ENCODE measurements around the gene PPP6R3. TPM values are rescaled to one million over a fixed set of nuclear protein-coding genes. Genes with fewer than 3 reads are reported as not detected.
"Not testable (repeated sequence)": the region's sequence is repeated elsewhere in the genome, so short reads cannot be mapped to it uniquely, and the experiment has no call there.

The PPP6R3 gene
- total RNA-seq, 2 donors from 2014 or later = 118 to 136 TPM

DNA sequence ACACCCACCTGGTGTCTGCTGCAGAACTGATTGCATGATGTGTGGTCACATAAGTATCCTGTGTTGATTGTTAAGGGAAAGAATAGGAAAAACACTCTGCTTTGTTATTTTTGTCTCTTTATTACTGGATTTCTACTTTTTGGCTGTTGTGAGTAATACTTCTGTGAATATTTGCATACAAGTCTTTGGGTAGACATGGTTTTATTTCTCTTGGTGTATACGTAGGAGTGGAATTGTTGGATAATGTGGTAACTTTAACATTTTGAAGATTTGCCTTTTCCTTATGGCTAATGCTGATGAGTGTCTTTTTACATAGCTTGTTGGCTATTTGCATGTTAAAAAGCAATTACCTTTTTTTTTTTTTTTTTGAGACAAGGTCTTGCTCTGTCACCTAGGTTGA is 13.1 kb downstream of the PPP6R3 start:
- no peaks in the 10 kb centered on the region for H3K27me3 ChIP-seq (ENCODE audit: control insufficient read depth, insufficient read depth, low read length, poor library complexity, severe bottlenecking)
- peaks cover 41% of the 10 kb centered on the region for H3K9me3 ChIP-seq (ENCODE audit: control insufficient read depth, low read length)
- Mint-ChIP-seq H3K4me1 (peaks cover 24% of the 10 kb centered on the region), H3K27me3 (ENCODE audit: insufficient read depth) (no peaks in the 10 kb centered on the region), H3K36me3 (ENCODE audit: low read depth) (peaks cover 59% of the 10 kb centered on the region), H3K4me3 (no peak overlapping the region), H3K27ac (no peak overlapping the region), H3K9me3 (peaks cover 27% of the 10 kb centered on the region)
- H3K4me3 ChIP-seq (ENCODE audit: low read length) = no peak overlapping the region
- H3K36me3 ChIP-seq (ENCODE audit: control insufficient read depth, insufficient read depth, low read length) = peaks cover 46% of the 10 kb centered on the region
- TF ChIP-seq, protein P1, sequence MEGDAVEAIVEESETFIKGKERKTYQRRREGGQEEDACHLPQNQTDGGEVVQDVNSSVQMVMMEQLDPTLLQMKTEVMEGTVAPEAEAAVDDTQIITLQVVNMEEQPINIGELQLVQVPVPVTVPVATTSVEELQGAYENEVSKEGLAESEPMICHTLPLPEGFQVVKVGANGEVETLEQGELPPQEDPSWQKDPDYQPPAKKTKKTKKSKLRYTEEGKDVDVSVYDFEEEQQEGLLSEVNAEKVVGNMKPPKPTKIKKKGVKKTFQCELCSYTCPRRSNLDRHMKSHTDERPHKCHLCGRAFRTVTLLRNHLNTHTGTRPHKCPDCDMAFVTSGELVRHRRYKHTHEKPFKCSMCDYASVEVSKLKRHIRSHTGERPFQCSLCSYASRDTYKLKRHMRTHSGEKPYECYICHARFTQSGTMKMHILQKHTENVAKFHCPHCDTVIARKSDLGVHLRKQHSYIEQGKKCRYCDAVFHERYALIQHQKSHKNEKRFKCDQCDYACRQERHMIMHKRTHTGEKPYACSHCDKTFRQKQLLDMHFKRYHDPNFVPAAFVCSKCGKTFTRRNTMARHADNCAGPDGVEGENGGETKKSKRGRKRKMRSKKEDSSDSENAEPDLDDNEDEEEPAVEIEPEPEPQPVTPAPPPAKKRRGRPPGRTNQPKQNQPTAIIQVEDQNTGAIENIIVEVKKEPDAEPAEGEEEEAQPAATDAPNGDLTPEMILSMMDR (conservative IDR thresholded peaks at IDR 0.05) = no peak
- WGBS, 2 experiments (ENCODE audit: insufficient coverage in 1 of 2, insufficient read length in 1 of 2) = 88 to 95% methylated on average over 1 of the region's 1 CpG
- H3K9ac ChIP-seq (ENCODE audit: extremely low read depth, low read length, poor library complexity, severe bottlenecking) = no peak overlapping the region
- no peak for DNase-seq
- H3K4me1 ChIP-seq (ENCODE audit: control insufficient read depth, insufficient read depth, low read length) = peaks cover 4% of the 10 kb centered on the region
- H3K27ac ChIP-seq (ENCODE audit: low read depth, low read length) = no peak overlapping the region

DNA sequence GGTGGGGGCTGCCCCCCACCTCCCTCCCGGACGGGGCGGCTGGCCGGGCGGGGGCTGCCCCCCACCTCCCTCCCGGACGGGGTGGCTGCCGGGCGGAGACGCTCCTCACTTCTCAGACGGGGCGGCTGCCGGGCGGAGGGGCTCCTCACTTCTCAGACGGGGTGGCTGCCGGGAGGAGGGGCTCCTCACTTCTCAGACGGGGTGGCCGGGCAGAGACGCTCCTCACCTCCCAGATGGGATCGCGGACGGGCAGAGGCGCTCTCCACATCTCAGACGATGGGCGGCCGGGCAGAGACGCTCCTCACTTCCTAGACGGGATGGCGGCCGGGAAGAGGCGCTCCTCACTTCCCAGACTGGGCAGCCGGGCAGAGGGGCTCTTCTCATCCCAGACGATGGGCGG is 15.1 kb downstream of the PPP6R3 start:
- H3K9ac ChIP-seq (ENCODE audit: extremely low read depth, low read length, poor library complexity, severe bottlenecking); H3K4me3 Mint-ChIP-seq; H3K27me3 Mint-ChIP-seq (ENCODE audit: insufficient read depth); H3K27me3 ChIP-seq (ENCODE audit: control insufficient read depth, insufficient read depth, low read length, poor library complexity, severe bottlenecking); H3K4me1 Mint-ChIP-seq; H3K4me3 ChIP-seq (ENCODE audit: low read length); DNase-seq; H3K4me1 ChIP-seq (ENCODE audit: control insufficient read depth, insufficient read depth, low read length); H3K27ac Mint-ChIP-seq; H3K27ac ChIP-seq (ENCODE audit: low read depth, low read length): not testable (repeated sequence)
- 95 to 98% methylated on average over 4 to 27 of the region's 34 CpGs for WGBS, 2 experiments (ENCODE audit: insufficient coverage in 1 of 2, insufficient read length in 1 of 2)
- Mint-ChIP-seq H3K36me3 (ENCODE audit: low read depth) (peaks cover 65% of the 10 kb centered on the region), H3K9me3 (peaks cover 32% of the 10 kb centered on the region)
- peaks cover 53% of the 10 kb centered on the region for H3K9me3 ChIP-seq (ENCODE audit: control insufficient read depth, low read length)
- peaks cover 58% of the 10 kb centered on the region for H3K36me3 ChIP-seq (ENCODE audit: control insufficient read depth, insufficient read depth, low read length)

DNA sequence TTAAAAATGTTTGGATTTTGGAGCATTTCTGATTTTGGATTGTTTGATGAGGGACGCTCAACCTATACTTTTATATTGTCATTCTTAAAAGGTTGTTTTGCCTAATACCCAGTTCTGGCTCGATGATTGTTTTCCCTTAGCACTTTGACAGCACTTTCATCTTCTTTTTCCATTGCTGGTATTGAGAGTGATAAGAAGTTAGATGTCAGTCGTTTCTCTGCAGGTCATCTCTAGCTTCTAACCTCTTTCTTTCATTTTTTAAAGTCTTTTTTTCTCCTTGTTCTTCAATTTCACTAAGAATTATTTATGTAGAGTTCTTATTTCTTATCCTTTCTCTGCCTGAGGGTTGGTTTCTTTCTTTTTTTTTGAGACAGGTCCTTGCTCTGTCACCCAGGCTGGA is 18.8 kb downstream of the PPP6R3 start:
- peaks cover 26% of the 10 kb centered on the region for H3K9me3 Mint-ChIP-seq
- Histone ChIP-seq H3K27me3 (ENCODE audit: control insufficient read depth, insufficient read depth, low read length, poor library complexity, severe bottlenecking) (no peaks in the 10 kb centered on the region), H3K4me3 (ENCODE audit: low read length) (no peak overlapping the region), H3K27ac (ENCODE audit: low read depth, low read length) (no peak overlapping the region), H3K9me3 (ENCODE audit: control insufficient read depth, low read length) (peaks cover 31% of the 10 kb centered on the region), H3K36me3 (ENCODE audit: control insufficient read depth, insufficient read depth, low read length) (peaks cover 31% of the 10 kb centered on the region), H3K4me1 (ENCODE audit: control insufficient read depth, insufficient read depth, low read length) (no peaks in the 10 kb centered on the region), H3K9ac (ENCODE audit: extremely low read depth, low read length, poor library complexity, severe bottlenecking) (no peak overlapping the region)
- no peak overlapping the region for H3K27ac Mint-ChIP-seq
- H3K36me3 Mint-ChIP-seq (ENCODE audit: low read depth) = peaks cover 49% of the 10 kb centered on the region
- H3K4me3 Mint-ChIP-seq = no peak overlapping the region
- DNase-seq = no peak
- 100% methylated on average over 1 of the region's 3 CpGs; no CpG with 5 or more reads in 1 of the 2 experiments for WGBS, 2 experiments (ENCODE audit: insufficient coverage in 1 of 2, insufficient read length in 1 of 2)
- TF ChIP-seq, protein P1 (conservative IDR thresholded peaks at IDR 0.05) = no peak
- H3K4me1 Mint-ChIP-seq = peaks cover 13% of the 10 kb centered on the region
- H3K27me3 Mint-ChIP-seq (ENCODE audit: insufficient read depth) = no peaks in the 10 kb centered on the region

- 87 to 100% methylated on average over 2 of the region's 2 CpGs for WGBS, 2 experiments (ENCODE audit: insufficient coverage in 1 of 2, insufficient read length in 1 of 2)
- Histone ChIP-seq H3K4me1 (ENCODE audit: control insufficient read depth, insufficient read depth, low read length) (no peaks in the 10 kb centered on the region), H3K36me3 (ENCODE audit: control insufficient read depth, insufficient read depth, low read length) (peaks cover 33% of the 10 kb centered on the region), H3K4me3 (ENCODE audit: low read length) (no peak overlapping the region), H3K9me3 (ENCODE audit: control insufficient read depth, low read length) (peaks cover 31% of the 10 kb centered on the region), H3K9ac (ENCODE audit: extremely low read depth, low read length, poor library complexity, severe bottlenecking) (no peak overlapping the region), H3K27ac (ENCODE audit: low read depth, low read length) (no peak overlapping the region), H3K27me3 (ENCODE audit: control insufficient read depth, insufficient read depth, low read length, poor library complexity, severe bottlenecking) (no peaks in the 10 kb centered on the region)
- Mint-ChIP-seq H3K4me1 (peaks cover 12% of the 10 kb centered on the region), H3K36me3 (ENCODE audit: low read depth) (peaks cover 47% of the 10 kb centered on the region), H3K27ac (no peak overlapping the region), H3K4me3 (no peak overlapping the region), H3K9me3 (peaks cover 20% of the 10 kb centered on the region), H3K27me3 (ENCODE audit: insufficient read depth) (no peaks in the 10 kb centered on the region)
- TF ChIP-seq, protein P1 (conservative IDR thresholded peaks at IDR 0.05) = no peak
- no peak for DNase-seq
Measured at GRCh38 chr11:68480193-68480592, 19.6 kb downstream of the PPP6R3 start.
